OCI-LY3 (cell line): Measurements from ENCODE around the gene CACNB4.

Source experiments
- H2AFZ ChIP-seq: fragments of 200-600, 300-600 bp; shearing (Covaris generic); 2 replicates; pipeline ENCODE4 v1.6.0; 2014; ENCODE audit warnings: antibody characterized with exemption, low read depth, low read length
- H3K27ac ChIP-seq: fragments of 200-600, 300-600 bp; sonication (generic); 2 replicates; pipeline ENCODE4 v1.5.1; 2014; ENCODE audit warnings: mild to moderate bottlenecking, low read length, moderate library complexity, mixed read lengths
- H3K27me3 ChIP-seq: fragments of 200-600, 300-600 bp; sonication (generic); 2 replicates; pipeline ENCODE4 v1.6.1; 2014; ENCODE audit warnings: low read depth, low read length, mixed read lengths
- H3K36me3 ChIP-seq: fragments of 200-600, 300-600 bp; sonication (generic); replicated peaks from 2 replicates; pipeline ENCODE3; 2014; ENCODE audit warnings: low read depth, low read length, mixed read lengths
- H3K4me1 ChIP-seq: fragments of 300-600, 200-600 bp; sonication (generic); 2 replicates; pipeline ENCODE4 v1.6.1; 2014; ENCODE audit warnings: low read length, mixed read lengths
- H3K4me2 ChIP-seq: fragments of 200-600, 300-600 bp; sonication (generic); 2 replicates; pipeline ENCODE4 v1.6.1; 2014; ENCODE audit warnings: low read length, mixed read lengths
- H3K4me3 ChIP-seq: fragments of 300-600, 200-600 bp; sonication (generic); 2 replicates; pipeline ENCODE4 v1.5.1; 2014; ENCODE audit warnings: antibody characterized with exemption, mild to moderate bottlenecking, low read length, moderate library complexity
- H3K79me2 ChIP-seq: fragments of 300-600, 200-600 bp; shearing (Covaris generic); 2 replicates; pipeline ENCODE4 v1.6.1; 2014; ENCODE audit warnings: mild to moderate bottlenecking, low read length, mixed read lengths
- H3K9ac ChIP-seq: fragments of 300-600, 200-600 bp; shearing (Covaris generic); 2 replicates; pipeline ENCODE4 v1.6.0; 2014; ENCODE audit warnings: mild to moderate bottlenecking, low read length, moderate library complexity
- H3K9me3 ChIP-seq: fragments of 200-600, 300-600 bp; shearing (Covaris generic); 2 replicates; pipeline ENCODE4 v1.6.1; 2014; ENCODE audit warnings: low read length, mixed read lengths; ENCODE audit not compliant: insufficient read depth
- H4K20me1 ChIP-seq: fragments of 200-600, 300-600 bp; sonication (generic); 2 replicates; pipeline ENCODE4 v1.6.1; 2016; ENCODE audit warnings: low read length, mixed read lengths; ENCODE audit not compliant: insufficient read depth
- CTCF ChIP-seq: fragments of 200-600, 300-600 bp; sonication (generic); IDR thresholded peaks from 2 replicates; pipeline ENCODE4 v1.5.1; 2014; ENCODE audit warnings: antibody characterized with exemption, low read length, low read depth
- EZH2phosphoT487 ChIP-seq: fragments of 200-600 bp; shearing (Covaris generic); IDR thresholded peaks from 2 replicates; pipeline ENCODE4 v1.6.1; 2018; ENCODE audit warnings: antibody characterized with exemption, mixed run types, low read depth

The CACNB4 gene

GRCh38 chr2:151971301-151972051 lies 127.4 kb downstream of the CACNB4 start:
- H3K9ac ChIP-seq = no peak overlapping the region

GRCh38 chr2:151968770-151969470 lies 129.9 kb downstream of the CACNB4 start:
- H3K27ac ChIP-seq = no peak overlapping the region
- H3K4me2 ChIP-seq = no peak overlapping the region
- no peaks in the 10 kb centered on the region for H3K36me3 ChIP-seq
- H3K27me3 ChIP-seq = peaks cover 14% of the 10 kb centered on the region
- no peaks in the 10 kb centered on the region for H3K79me2 ChIP-seq
- no peak overlapping the region for H3K9ac ChIP-seq
- no peaks in the 10 kb centered on the region for H3K9me3 ChIP-seq
- no peak overlapping the region for H3K4me3 ChIP-seq
- H2AFZ ChIP-seq = no peak overlapping the region
- no peak for TF ChIP-seq EZH2phosphoT487
- TF ChIP-seq CTCF = no peak
- no peaks in the 10 kb centered on the region for H3K4me1 ChIP-seq
- H4K20me1 ChIP-seq = no peaks in the 10 kb centered on the region

More at GRCh38 chr2:151971301-151972051, 127.4 kb downstream of the CACNB4 start:
- Histone ChIP-seq H3K27me3 (peaks cover 14% of the 10 kb centered on the region), H3K27ac (no peak overlapping the region), H4K20me1 (no peaks in the 10 kb centered on the region), H3K4me1 (no peaks in the 10 kb centered on the region), H3K79me2 (no peaks in the 10 kb centered on the region), H3K4me3 (no peak overlapping the region), H2AFZ (no peak overlapping the region), H3K9me3 (no peaks in the 10 kb centered on the region), H3K36me3 (no peaks in the 10 kb centered on the region), H3K4me2 (no peak overlapping the region)
- TF ChIP-seq EZH2phosphoT487 (no peak), CTCF (no peak)

GRCh38 chr2:151967829-151968722 lies 130.8 kb downstream of the CACNB4 start:
- no peak for TF ChIP-seq CTCF
- no peak for TF ChIP-seq EZH2phosphoT487
- Histone ChIP-seq H4K20me1 (no peaks in the 10 kb centered on the region), H3K4me1 (no peaks in the 10 kb centered on the region), H3K36me3 (no peaks in the 10 kb centered on the region), H3K27ac (no peak overlapping the region), H2AFZ (no peak overlapping the region), H3K9ac (no peak overlapping the region), H3K4me2 (no peak overlapping the region), H3K27me3 (peaks cover 10% of the 10 kb centered on the region), H3K79me2 (no peaks in the 10 kb centered on the region), H3K4me3 (no peak overlapping the region), H3K9me3 (no peaks in the 10 kb centered on the region)

GRCh38 chr2:151965884-151966283 lies 133.0 kb downstream of the CACNB4 start:
- no peak overlapping the region for H3K4me3 ChIP-seq
- H2AFZ ChIP-seq = no peak overlapping the region

More at GRCh38 chr2:151965884-151966283, 133.0 kb downstream of the CACNB4 start:
- H3K27me3 ChIP-seq = no peaks in the 10 kb centered on the region; the same call in 1 of the 2 replicates
- TF ChIP-seq EZH2phosphoT487 = no peak
- no peak for TF ChIP-seq CTCF
- H3K4me2 ChIP-seq = no peak overlapping the region
- no peaks in the 10 kb centered on the region for H3K79me2 ChIP-seq
- H4K20me1 ChIP-seq = no peaks in the 10 kb centered on the region
- H3K27ac ChIP-seq = no peak overlapping the region
- H3K9me3 ChIP-seq = no peaks in the 10 kb centered on the region
- no peaks in the 10 kb centered on the region for H3K36me3 ChIP-seq
- no peak overlapping the region for H3K9ac ChIP-seq
- H3K4me1 ChIP-seq = no peaks in the 10 kb centered on the region
